Measurements from ENCODE around the gene CD81. TPM values are rescaled to one million over a fixed set of nuclear protein-coding genes. Genes with fewer than 3 reads are reported as not detected.

Gene CD81
- total RNA-seq, 2 experiments from 2014 or later: 127 to 128 TPM

DNA sequence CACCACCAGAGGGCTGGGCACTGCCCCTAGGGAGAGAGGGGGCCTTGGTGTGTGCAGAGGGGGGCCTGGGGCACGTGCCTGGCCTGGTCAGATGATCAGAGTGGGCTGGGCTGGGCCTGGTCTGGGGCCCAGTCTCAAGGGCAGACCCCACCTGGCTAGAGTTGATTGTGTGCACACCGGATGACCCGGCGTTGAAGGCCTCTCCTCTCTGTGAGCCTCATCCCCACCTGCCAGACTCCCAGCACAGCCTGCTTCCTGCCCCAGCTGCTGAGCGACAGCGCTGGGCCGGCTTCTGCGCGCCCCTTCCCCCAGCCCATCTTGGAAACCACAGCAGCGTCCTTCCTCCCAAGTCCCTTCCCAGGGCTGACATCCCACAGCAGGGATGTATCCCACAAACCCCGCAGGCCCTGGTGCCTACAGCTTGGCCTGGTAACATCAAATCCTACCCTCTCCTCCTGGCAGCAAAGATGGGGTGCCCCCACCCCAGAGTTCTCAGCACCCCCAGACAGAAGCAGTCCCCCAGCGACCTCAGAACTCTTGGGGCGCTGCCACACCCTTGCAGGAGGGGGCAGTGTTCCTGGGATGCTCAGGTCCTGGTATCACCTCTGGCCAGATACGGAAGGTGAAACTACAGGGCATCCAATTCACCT is 12.4 kb downstream of the CD81 start:
- intact Hi-C loops (cut with micrococcal nuclease): no loop called here
- CTCF ChIA-PET: no interaction called here
- Mint-ChIP-seq H3K27ac (peak overlapping the region; percentile 50), H3K36me3 (ENCODE audit: low read depth) (peaks cover 2% of the 10 kb centered on the region), H3K4me1 (ENCODE audit: low read depth) (peaks cover 36% of the 10 kb centered on the region), H3K9me3 (no peaks in the 10 kb centered on the region), H3K27me3 (ENCODE audit: low read depth) (no peaks in the 10 kb centered on the region), H3K4me3 (no peak overlapping the region)
- no peak for DNase-seq

DNA sequence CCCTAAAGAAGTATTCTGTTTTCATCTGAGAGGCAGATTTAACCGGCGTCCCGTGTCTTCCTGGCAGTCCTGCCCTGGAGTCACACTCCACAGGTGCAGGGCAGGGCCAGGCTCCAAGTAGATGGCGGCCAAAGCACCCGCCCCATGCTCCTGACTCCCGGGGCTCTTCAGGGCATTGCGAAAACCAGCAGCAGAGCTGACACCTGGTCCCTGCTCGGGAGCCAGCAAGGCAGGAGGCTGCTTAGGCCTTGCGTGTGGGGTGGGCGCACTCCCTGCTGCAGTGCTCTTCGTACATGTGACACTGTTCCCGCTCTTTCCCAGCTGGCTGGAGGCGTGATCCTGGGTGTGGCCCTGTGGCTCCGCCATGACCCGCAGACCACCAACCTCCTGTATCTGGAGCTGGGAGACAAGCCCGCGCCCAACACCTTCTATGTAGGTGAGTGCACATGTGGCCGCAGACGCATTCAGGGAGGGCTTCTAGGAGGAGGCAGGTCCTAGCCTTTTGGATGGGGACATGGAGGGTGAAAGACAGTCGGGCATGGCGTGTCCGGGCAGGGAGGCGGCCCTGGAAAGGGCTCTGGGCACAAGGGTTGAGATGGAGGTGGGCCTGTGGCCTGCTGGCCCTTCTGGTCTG is 13.1 kb downstream of the CD81 start:
- H3K27ac Mint-ChIP-seq: peak overlapping the region; percentile 50

DNA sequence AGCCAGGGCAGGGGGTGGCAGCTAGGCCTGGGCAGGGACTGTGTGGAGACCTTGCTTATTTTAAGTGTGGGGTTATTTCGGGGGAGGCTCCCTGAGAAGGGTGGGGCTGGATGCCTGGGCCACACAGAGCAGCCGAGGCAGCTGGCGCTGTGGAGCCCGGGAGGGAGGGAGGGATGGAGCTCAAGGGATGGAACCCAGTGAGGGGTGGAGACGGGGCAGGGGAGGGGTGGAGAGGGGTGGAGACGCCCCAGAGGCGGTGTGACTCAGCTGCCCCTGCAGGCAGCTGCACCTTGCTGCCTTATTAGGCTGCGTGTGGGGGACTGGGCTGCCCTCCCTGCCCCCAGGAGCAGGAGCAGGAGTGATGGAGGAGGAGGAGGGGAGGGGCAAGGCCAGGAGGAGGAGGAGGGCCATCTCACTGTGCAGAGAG is 13.6 kb downstream of the CD81 start:
- Mint-ChIP-seq H3K27me3 (ENCODE audit: low read depth) (no peaks in the 10 kb centered on the region), H3K36me3 (ENCODE audit: low read depth) (peaks cover 2% of the 10 kb centered on the region), H3K4me1 (ENCODE audit: low read depth) (peaks cover 28% of the 10 kb centered on the region), H3K4me3 (no peak overlapping the region), H3K27ac (no peak overlapping the region), H3K9me3 (no peaks in the 10 kb centered on the region)
- CTCF ChIA-PET: interaction anchor here (1.0 kb wide), 1 partner anchor 29 kb away, joined by 3 read pairs; no protein-coding TSS in a partner anchor
- intact Hi-C loops (cut with micrococcal nuclease): no loop called here
- DNase-seq: no peak

More for the DNA sequence above, 13.1 kb downstream of the CD81 start:
- H3K4me1 Mint-ChIP-seq (ENCODE audit: low read depth): peaks cover 31% of the 10 kb centered on the region
- CTCF ChIA-PET: interaction anchor here (1.0 kb wide), 1 partner anchor 29 kb away, joined by 3 read pairs; no protein-coding TSS in a partner anchor
- peaks cover 2% of the 10 kb centered on the region for H3K36me3 Mint-ChIP-seq (ENCODE audit: low read depth)
- intact Hi-C loops (cut with micrococcal nuclease): no loop called here
- no peaks in the 10 kb centered on the region for H3K27me3 Mint-ChIP-seq (ENCODE audit: low read depth)
- H3K4me3 Mint-ChIP-seq: no peak overlapping the region
- no peak for DNase-seq
- no peaks in the 10 kb centered on the region for H3K9me3 Mint-ChIP-seq

DNA sequence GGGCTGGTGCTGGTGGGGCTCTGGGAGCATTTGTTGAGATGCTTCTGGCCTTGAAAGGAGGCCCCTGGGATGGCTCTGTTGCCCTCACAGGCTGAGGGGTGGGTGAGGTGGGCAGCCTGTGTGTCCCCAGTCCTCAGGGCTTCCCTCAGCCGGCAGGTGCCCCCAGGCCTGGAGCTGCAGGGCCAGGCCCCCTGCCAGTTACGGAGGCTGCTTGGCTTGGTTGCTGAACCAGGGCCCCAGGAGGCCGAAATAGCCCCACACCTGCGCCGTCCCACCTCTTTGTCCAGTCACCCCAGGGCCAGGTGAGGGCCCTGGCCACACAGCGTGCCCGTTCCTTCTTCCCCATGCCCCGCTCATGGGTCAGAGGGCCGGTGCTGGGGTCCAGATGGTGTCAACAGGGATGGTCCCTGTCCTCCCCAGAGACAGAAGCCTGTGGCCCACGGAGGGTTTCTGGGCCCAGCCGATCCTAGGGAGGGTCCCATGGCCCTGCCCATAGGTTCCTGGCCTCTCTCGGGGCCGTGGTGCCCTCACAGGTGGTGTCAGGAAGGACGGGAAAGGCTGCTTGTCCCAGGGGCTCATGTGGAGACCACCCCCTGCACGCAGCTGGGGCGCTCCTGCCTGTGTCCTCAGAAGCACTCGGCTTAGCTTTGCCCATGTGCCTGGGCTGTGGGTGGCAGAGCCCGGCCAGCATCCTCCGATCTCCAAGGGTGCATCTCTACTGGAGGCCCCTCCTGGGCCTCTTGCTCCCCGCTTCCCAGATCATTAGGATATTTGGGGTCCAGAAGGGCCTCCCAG is 14.3 kb downstream of the CD81 start:
- Mint-ChIP-seq H3K36me3 (ENCODE audit: low read depth) (peaks cover 2% of the 10 kb centered on the region), H3K27me3 (ENCODE audit: low read depth) (no peaks in the 10 kb centered on the region), H3K27ac (no peak overlapping the region), H3K9me3 (no peaks in the 10 kb centered on the region), H3K4me1 (ENCODE audit: low read depth) (peaks cover 22% of the 10 kb centered on the region), H3K4me3 (no peak overlapping the region)
- no peak for DNase-seq
- intact Hi-C loops (cut with micrococcal nuclease): no loop called here
- CTCF ChIA-PET: interaction anchor here (1.0 kb wide), 1 partner anchor 28 kb away, joined by 3 read pairs; no protein-coding TSS in a partner anchor

DNA sequence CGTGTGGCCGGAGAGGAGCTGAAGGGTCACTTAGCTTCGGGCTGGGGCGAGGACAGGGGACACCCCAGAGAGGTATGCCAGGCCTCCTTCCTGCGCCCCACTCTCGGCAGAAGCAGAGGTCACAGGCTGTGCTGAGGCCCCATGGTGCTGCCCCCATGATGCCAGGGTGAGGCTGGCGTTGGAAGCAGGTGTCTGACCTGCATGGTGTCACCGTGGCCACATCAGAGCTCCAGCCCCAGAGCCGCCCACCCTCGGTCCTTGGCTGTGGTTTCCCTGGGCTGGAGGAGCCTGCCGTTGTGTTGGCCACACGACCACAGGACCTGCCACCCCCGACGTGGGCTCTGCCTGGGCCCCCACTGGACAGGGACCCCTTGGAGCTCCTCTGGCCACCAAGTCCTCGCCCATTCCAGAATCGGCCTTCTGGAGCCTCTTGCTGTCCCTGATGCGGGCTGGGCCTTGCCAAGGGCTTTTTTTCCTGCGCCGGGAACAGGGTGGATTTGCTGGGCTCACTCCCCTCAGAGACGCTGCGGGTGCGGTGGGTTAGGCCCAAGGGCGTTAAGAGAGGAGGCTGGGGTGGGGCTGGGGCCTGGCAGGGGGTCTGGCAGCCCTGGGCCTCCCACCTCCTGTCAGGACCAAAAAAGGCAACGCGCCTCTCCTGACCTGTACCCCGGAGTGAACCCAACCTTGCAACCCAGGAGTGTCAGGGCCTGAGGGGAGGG is 15.3 kb downstream of the CD81 start:
- Mint-ChIP-seq H3K36me3 (ENCODE audit: low read depth) (peaks cover 2% of the 10 kb centered on the region), H3K27ac (no peak overlapping the region), H3K4me3 (no peak overlapping the region), H3K9me3 (no peaks in the 10 kb centered on the region), H3K4me1 (ENCODE audit: low read depth) (peaks cover 14% of the 10 kb centered on the region), H3K27me3 (ENCODE audit: low read depth) (no peaks in the 10 kb centered on the region)
- no peak for DNase-seq
- CTCF ChIA-PET: no interaction called here
- intact Hi-C loops (cut with micrococcal nuclease): no loop called here

DNA sequence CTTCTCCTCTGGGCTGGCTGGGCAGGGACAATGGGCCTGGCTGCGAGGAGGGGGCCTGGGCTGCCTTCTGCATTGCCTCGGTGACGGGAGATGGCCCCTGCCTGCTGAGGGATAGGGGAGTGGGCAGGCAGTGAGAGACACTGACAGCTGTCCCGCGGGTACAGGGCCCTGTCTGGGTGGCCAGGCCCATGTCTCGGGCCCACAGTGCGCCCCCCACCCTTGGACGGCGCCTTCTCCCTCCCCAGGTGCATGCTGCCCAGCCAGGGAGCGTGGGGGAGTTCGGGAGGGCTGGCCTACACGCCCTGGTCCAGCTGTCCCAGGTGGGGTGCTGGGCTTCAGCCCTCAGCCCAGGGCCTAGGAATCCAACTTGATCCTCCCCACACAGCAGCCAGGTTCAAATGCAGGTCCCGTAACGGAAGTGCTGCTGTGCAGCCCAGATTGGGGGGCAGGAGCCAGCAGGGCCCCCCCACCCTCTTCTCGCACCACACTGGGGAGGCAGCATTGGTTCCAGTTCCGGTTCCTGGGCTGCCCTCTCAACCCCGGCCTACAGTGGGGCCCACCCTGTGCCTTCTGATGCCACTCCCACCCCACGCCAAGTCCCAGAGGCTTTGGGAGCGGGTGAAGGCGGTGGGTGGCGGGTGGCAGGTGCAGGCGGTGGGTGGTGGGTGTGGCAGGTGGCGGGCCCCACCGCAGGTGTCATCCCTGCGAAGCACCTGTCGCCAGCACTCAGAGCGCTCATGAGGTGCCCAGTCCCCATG is 16.2 kb downstream of the CD81 start:
- Mint-ChIP-seq H3K36me3 (ENCODE audit: low read depth) (peaks cover 2% of the 10 kb centered on the region), H3K27ac (no peak overlapping the region), H3K4me3 (no peak overlapping the region), H3K9me3 (no peaks in the 10 kb centered on the region), H3K27me3 (ENCODE audit: low read depth) (no peaks in the 10 kb centered on the region), H3K4me1 (ENCODE audit: low read depth) (peaks cover 10% of the 10 kb centered on the region)
- DNase-seq: no peak
- CTCF ChIA-PET: no interaction called here
- intact Hi-C loops (cut with micrococcal nuclease): no loop called here

DNA sequence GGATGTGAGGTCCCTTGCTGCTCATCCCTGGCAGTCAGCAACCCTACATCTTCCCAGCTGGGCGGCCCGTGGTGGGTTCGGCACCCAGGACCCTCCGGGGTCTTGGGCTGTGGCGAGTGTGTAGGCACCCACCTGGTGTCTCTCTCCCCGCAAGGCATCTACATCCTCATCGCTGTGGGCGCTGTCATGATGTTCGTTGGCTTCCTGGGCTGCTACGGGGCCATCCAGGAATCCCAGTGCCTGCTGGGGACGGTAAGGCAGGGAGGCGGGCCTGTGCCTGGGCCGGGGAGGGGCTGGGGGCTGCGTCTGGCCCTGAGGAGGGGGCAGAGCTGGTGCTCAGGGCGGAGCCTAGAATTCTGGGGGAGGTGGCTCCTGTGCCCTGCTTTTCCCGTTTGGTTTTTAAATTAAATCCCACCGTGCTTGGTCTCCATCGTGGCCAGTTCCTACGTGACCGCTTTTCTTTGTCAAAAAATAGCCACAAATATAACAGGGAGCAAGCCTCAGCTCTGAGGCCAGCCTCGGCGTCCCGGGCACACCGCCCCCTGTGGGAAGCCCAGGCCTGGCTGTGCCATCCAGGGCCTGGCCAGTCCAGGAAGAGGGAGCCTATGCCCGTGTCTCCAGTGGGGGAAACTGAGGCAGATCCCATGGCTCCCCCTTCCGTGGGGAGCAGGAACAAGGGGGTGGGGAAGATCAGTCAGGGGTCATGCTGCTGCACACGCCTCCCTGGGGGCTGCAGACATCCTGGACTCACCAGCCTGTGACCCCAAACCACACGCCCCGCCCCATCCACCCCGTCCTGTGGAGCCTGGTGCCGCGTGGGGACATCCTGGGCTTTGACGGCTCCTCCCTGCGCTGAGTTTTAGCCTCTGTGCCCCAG is 17.1 kb downstream of the CD81 start:
- DNase-seq: no peak
- intact Hi-C loops (cut with micrococcal nuclease): no loop called here
- H3K9me3 Mint-ChIP-seq: no peaks in the 10 kb centered on the region
- peaks cover 2% of the 10 kb centered on the region for H3K36me3 Mint-ChIP-seq (ENCODE audit: low read depth)
- no peaks in the 10 kb centered on the region for H3K27me3 Mint-ChIP-seq (ENCODE audit: low read depth)
- no peak overlapping the region for H3K4me3 Mint-ChIP-seq
- peaks cover 7% of the 10 kb centered on the region for H3K4me1 Mint-ChIP-seq (ENCODE audit: low read depth)
- CTCF ChIA-PET: no interaction called here
- H3K27ac Mint-ChIP-seq: no peak overlapping the region

DNA sequence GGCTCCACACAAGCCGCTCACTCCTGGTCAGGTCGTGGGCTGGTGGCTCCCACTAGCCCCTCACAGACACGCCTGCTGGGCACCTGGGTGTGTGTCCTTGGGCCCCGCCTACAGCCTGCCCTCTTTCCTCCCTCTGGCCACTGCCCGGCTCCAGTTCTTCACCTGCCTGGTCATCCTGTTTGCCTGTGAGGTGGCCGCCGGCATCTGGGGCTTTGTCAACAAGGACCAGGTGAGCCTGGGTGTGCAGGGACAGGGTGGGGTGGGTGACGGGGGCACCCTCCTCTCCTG is 17.7 kb downstream of the CD81 start:
- no peak overlapping the region for H3K4me3 Mint-ChIP-seq
- H3K9me3 Mint-ChIP-seq: no peaks in the 10 kb centered on the region
- H3K36me3 Mint-ChIP-seq (ENCODE audit: low read depth): peaks cover 2% of the 10 kb centered on the region
- DNase-seq: no peak
- no peak overlapping the region for H3K27ac Mint-ChIP-seq
- peaks cover 3% of the 10 kb centered on the region for H3K4me1 Mint-ChIP-seq (ENCODE audit: low read depth)
- CTCF ChIA-PET: no interaction called here
- intact Hi-C loops (cut with micrococcal nuclease): no loop called here
- no peaks in the 10 kb centered on the region for H3K27me3 Mint-ChIP-seq (ENCODE audit: low read depth)

DNA sequence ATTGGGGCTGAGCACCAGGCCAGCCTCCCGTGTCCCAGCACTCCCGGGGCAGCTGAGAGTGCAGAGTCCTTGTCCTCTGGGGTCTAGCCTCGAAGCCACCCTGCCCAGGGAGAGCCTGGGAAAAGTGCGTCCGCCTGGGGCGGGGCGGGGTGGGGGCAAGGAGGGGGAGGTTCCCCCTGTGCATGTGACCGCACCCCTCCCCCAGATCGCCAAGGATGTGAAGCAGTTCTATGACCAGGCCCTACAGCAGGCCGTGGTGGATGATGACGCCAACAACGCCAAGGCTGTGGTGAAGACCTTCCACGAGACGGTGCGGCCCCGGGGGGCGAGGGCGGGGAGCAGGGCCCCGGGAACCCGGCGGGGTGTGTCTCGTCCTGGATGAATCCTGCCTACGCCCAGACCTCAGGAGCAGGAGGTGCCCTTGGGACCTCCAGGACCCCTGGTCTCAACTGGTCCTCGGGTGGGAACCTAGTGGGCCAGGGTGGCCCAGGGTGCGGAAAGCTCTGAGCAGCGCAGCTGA is 18.2 kb downstream of the CD81 start:
- no peak for DNase-seq
- peaks cover 2% of the 10 kb centered on the region for H3K4me1 Mint-ChIP-seq (ENCODE audit: low read depth)
- intact Hi-C loops (cut with micrococcal nuclease): no loop called here
- H3K4me3 Mint-ChIP-seq: no peak overlapping the region
- peaks cover 2% of the 10 kb centered on the region for H3K36me3 Mint-ChIP-seq (ENCODE audit: low read depth)
- H3K27ac Mint-ChIP-seq: no peak overlapping the region
- H3K9me3 Mint-ChIP-seq: no peaks in the 10 kb centered on the region
- CTCF ChIA-PET: no interaction called here
- no peaks in the 10 kb centered on the region for H3K27me3 Mint-ChIP-seq (ENCODE audit: low read depth)

DNA sequence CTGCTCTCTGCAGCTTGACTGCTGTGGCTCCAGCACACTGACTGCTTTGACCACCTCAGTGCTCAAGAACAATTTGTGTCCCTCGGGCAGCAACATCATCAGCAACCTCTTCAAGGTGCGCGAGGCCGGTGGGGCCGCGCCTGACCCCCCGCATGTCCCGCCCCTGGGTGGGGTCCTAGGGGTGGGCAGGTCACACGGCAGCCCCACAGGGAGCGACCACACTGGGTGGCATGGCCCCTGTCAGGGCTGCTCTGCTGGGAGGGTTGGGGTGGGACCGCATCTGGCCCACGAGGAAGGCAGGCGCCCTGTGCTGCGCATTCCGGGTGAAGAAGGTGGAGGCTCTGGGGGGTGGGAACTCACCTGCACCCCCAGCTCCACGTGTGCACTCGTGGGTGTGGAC is 18.7 kb downstream of the CD81 start:
- H3K36me3 Mint-ChIP-seq (ENCODE audit: low read depth): no peaks in the 10 kb centered on the region
- H3K9me3 Mint-ChIP-seq: no peaks in the 10 kb centered on the region
- no peak for DNase-seq
- H3K27ac Mint-ChIP-seq: no peak overlapping the region
- CTCF ChIA-PET: no interaction called here
- H3K4me1 Mint-ChIP-seq (ENCODE audit: low read depth): peaks cover 2% of the 10 kb centered on the region
- intact Hi-C loops (cut with micrococcal nuclease): no loop called here
- H3K27me3 Mint-ChIP-seq (ENCODE audit: low read depth): no peaks in the 10 kb centered on the region
- H3K4me3 Mint-ChIP-seq: no peak overlapping the region

DNA sequence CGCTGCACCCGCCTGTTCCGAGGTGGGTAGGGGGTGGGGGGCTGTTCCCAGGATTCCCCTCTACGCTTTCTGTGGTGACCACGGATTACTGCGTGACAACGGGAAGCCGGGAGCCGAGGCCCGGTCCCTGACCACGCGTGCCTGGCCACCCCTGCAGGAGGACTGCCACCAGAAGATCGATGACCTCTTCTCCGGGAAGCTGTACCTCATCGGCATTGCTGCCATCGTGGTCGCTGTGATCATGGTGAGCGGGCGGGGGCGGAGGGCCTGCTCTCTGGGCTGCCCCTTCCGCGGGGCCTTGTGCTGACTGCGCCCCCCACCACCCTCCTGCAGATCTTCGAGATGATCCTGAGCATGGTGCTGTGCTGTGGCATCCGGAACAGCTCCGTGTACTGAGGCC is 19.4 kb downstream of the CD81 start:
- Mint-ChIP-seq H3K36me3 (ENCODE audit: low read depth) (peaks cover 1% of the 10 kb centered on the region), H3K4me3 (no peak overlapping the region), H3K27me3 (ENCODE audit: low read depth) (no peaks in the 10 kb centered on the region), H3K27ac (no peak overlapping the region), H3K9me3 (no peaks in the 10 kb centered on the region), H3K4me1 (ENCODE audit: low read depth) (peaks cover 5% of the 10 kb centered on the region)
- no peak for DNase-seq
- intact Hi-C loops (cut with micrococcal nuclease): no loop called here
- CTCF ChIA-PET: interaction anchor here (6.1 kb wide), 1 partner anchor 91 kb away, joined by 38 read pairs; no protein-coding TSS in a partner anchor

Measured in activated naive CD4-positive, alpha-beta T cell treated with anti-CD3 and anti-CD28 coated beads for 36 hours (primary cell).